HG03571 (cell line): Measurements from ENCODE around the gene ACSF3.
"Not testable (repeated sequence)": the region's sequence is repeated elsewhere in the genome, so short reads cannot be mapped to it uniquely, and the experiment has no call there.

ENCODE experiments used
- ATAC-seq: cut with Tn5 transposase; IDR thresholded peaks from one replicate; pipeline ENCODE4 v1.9.1; 2021; ENCODE audit not compliant: unreplicated experiment

The ACSF3 gene

DNA sequence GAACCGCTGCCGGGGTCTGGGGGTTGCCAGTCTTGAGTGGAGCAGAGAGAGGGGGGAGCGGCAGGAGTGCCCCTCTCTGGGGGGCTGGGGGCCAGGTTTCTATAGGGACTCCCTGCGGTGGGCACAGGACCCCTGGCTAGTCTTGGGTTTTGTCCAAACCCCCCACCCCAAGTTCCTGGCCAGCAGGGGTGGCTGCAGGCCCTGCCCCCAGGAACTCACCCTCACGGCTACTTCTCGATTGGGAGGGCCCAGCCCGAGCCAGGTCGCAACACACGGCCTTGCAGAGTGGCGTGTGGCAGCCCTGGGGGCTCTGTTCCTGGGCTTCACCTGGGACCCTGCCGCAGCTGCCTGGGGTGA is 78.5 kb downstream of the ACSF3 start:
- no peak for ATAC-seq

DNA sequence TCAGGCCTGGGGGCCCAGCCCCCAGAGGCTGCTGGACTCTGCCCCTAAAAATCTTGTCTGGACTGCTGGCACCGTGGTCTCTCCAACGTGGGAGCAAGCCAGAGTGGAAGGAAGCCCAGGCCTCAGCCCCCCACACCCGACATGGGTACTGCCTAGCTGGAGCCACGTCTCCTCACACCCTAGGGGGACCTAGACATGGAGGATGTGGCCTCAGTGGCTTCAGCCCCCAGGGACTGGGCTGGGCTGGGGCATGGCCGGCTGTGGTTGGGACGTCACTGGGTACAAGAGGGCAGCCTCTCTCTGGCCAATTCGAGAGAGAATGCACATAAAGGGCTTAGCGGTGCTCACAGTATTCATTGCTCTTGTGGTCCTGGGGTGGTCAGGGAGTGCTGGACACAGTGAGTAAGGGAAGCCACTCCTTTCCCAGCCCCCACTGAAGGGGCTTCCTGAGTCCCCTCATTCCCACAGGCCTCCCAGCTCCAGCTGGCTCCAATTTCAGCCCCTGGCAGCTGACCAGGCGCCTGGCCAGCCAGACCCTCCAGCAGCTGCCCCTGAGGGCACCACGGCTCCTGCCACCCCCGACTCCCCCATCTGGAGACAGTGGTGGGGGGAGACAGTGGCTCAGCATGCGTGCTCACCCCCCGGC is 79.0 kb downstream of the ACSF3 start:
- ATAC-seq = no peak

DNA sequence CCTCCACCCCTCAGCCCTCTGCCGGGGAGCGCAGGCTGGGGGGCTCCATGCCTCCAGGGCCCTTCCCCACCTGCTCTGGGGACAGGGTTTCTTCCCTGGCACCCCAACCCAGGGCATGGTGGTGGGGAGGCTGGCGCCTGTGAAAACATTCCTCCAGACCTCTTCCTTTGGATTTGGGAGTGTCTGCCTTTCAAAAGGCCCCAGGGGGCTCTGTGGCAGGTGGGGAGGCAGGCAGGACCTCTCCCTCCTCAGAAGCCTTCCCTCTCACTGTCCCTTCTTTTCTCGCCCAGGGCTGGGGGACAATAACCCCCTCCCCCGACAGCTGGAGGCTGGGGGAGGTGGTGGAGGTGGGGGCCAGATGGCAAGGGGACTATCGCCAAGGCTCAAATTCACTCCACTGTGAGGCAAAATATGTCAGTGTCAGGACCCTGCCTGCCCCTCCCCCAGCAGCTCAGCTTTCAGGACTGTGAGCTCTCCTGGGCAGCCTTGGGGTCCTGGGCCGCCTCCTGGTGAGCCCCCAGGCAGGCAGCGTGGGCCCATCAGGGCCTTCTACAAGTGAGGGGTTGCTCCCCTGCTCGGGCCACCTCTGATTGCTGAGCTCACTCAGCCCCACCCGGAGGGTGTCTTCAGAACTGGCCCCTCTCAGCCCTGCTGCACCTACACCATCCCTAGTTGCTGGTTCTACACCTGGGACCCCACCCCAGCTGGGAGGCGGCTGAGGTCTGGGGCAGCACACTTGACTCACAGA is 79.7 kb downstream of the ACSF3 start:
- ATAC-seq = no peak

DNA sequence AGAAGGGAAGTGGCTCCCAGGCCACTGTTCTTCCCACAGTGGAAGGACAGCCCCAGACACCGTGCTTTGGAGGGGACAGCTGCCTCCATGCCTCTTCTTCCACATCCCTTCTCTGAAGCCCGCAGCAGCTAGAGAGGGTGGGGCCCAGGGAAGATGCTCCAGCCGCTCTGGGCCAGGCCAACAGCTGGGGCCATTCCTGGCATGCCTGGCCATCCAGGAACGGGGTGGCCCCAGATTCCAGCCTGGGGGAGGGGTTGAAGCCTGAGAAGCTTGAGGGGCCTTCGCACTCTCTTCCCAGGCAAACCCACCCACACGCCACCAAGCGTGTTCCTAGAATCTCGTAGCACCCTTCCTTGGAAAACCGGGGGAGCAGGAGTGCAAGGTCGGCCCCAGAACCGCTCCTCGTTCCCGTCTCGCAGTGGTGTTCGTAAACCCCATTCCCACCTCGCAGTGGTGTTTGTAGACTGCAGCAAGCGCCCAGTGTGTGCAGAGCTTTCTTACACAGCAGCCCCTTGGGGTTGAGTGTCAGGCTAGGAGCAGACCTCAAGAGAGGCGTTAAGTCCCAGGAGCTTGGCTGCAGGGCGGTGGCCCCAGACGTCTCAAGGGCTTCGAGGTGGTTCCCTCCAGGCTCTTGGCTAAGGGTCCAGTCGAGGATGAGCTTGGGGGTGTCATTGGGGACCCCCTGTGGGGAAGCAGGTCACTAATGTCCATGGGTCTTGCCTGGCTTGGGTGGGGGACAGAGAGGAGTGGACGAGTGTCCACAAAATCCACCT is 80.6 kb downstream of the ACSF3 start:
- no peak for ATAC-seq

- ATAC-seq = no peak
Measured at GRCh38 chr16:89174877-89175276, 81.2 kb downstream of the ACSF3 start.

- ATAC-seq = no peak
Measured at GRCh38 chr16:89175280-89176146, 81.9 kb downstream of the ACSF3 start.

DNA sequence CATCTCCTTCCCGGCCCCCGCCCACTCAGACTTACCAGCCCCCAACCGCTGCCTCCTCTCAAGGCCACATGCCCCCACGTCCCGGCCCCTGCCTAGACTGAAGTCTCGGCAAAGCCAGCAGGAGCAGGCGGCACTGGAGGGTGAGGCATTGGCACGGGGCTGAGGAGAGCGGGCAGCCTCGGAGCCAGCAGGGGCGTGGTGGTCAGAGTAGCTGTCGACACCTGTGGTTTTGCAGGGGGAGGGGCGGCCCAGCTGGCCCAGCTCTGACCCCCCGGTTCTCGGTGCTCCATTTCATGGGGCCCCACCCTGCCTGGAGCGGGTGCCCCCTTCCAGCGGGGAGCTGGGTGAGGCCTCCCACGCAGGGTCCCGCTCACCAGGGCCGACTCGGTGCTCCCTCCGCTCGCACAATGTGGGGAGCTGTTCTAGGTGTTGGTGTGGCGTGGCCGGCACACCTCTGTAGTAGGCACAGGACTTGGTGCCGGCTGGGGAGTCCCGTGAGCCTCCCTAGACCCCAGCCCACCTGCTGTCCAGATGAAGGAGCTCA is 82.6 kb downstream of the ACSF3 start:
- no peak for ATAC-seq

DNA sequence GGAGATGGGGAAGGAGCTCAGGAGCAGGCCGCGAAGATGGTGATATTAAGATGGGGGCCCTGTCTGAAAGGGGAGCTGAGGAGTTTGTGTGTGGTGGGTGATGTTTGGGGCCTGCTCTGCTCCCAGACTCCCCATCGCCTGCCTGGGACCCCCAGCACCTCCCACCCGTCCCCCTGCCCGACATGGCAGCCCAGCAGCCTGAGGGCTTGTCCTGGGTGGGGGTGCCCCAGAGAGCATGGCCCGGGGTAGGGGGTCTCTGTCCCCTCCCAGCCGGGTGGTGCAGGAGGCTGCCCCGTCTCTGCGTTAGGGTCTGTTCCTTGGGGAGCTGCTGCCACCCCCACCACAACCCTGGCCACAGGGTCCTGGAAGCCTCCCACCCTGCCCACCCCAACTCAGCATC is 83.1 kb downstream of the ACSF3 start:
- ATAC-seq = no peak

DNA sequence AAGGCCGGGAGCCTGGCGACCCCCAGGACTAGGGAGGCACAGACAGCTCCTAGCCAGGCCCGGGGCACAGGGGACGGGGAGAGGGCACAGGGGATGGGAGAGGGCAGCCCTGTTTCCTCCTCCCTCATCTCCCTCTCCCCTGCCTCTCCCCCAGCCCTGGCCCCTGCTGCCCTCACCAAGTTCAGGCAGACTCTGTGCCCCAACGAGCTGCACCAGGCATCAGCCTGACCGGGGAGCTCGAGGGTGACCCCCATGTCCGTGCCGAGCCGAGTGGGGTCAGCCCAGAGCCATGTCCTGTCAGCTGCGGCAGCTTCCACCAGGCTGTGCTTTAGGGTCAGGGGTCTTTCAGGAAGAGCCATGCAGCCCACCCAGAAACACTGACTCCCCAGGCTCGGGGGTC is 83.8 kb downstream of the ACSF3 start:
- no peak for ATAC-seq

DNA sequence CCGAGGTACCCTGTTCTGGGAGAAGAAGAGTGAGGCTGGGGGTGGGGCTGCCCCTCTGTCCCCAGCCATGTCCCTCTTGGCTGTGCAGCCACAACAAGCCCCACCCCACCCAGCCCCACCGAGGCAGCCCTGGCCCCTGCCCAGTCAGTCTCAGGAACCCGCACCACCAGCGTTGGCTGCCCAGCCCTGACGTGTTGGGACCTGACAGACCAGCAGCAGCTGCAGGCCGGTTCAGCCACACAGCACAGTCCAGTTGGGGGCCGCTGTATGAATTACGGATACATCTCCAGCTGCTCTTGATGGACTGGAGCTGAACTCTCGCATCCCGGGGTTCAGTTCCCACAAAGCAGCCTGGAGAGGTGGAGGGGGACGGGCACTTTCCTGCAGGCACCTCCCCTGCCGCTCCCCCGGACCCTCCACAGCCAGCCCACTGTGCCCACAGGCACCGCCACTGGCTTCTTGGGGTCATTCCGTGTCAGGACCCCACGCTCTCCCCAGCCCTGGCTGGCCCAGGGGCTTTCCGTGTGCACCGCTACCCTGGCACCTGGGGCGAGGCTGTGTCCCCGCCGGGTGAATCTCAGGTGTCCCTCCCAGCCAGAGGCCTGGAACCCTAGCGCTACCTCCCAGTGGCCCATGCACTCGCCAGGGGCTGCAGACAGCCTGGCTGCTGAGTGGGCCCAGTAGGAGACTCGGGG is 84.9 kb downstream of the ACSF3 start:
- ATAC-seq = no peak

DNA sequence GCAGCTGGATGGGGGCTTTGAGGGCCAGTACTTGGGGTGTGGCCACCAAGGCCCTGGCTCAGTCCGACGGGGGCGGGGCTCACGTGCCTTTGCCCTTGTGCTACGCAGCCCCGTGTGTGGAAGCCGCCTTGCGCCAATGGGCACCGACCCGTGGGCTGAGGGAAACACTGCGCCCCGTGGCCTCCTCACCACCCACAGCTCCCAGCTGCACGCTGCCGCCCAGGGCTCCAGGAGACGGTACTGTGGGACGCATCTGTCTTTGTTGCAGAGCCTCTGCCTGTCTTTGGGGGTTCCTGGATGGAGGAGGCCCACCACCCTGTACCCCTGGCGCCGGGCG is 85.5 kb downstream of the ACSF3 start:
- no peak for ATAC-seq

- ATAC-seq = no peak
Measured at GRCh38 chr16:89179656-89180315, 86.1 kb downstream of the ACSF3 start.

- ATAC-seq = no peak
Measured at GRCh38 chr16:89183463-89183862, 89.8 kb downstream of the ACSF3 start.

DNA sequence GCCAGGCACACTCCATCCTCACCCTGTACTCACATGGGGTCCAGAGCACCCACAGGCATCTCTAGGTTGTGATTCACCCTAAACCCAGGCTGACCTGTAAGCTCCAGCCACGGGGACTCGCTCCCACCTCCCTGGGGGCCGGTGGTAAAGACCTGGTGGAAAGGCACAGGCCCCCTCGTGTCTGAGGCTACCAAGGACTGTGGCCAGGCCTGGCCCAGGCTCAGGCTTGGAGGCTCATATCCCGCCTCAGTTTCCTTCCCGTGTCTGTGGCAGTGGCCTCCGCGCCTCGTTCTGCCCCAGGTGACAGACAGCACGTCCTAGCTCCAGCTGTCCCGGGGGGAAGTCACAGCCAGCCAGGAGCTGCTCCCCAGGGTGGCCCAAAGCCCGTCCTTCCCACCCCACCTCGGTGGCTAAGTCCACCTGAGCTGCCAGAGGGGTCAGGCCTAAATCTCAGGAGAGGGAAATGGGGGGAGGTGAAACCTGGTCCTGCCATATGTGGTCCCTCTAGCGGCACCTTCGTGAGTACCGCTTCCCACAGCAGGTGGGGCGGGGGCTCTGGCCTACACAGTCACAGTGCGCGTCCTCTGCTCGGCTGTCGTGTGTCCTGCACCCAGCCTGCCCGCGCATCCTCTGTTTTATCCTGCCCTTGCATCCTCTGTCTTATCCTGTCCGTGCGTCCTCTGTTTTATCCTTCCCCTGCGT is 90.5 kb downstream of the ACSF3 start:
- no peak for ATAC-seq

DNA sequence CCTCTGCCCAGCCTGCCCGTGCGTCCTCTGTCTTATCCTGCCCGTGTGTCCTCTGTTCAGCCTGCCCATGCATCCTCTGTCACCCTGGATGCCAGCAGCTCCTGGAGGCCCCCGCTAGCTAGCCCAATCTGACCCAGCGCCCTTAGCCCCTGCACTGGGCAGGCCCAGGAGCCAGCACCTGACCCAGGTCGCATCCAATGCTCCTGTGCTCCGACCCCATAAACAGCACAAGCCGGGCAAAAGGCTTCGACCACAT is 91.0 kb downstream of the ACSF3 start:
- no peak for ATAC-seq

- ATAC-seq = no peak
Measured at GRCh38 chr16:89184933-89185794, 91.5 kb downstream of the ACSF3 start.

- ATAC-seq = not testable (repeated sequence)
Measured at GRCh38 chr16:89185887-89186592, 92.4 kb downstream of the ACSF3 start.

GRCh38 chr16:89186593-89187031 is 93.0 kb downstream of the ACSF3 start:
- not testable (repeated sequence) for ATAC-seq
